Nephron progenitor cell (in vitro differentiated cells): ENCODE measurements around the gene KRT1.
"Not testable (repeated sequence)": the region's sequence is repeated elsewhere in the genome, so short reads cannot be mapped to it uniquely, and the experiment has no call there.

Experiments
- DNase-seq: peaks from one replicate; pipeline ENCODE4 v3.0.0; 2021
- H3K27ac Mint-ChIP-seq: 2 replicates; pipeline ENCODE4 v1.8.0; 2021; ENCODE audit warnings: mild to moderate bottlenecking, moderate library complexity, mixed read lengths
- H3K27me3 Mint-ChIP-seq: 2 replicates; pipeline ENCODE4 v1.8.0; 2021; ENCODE audit warnings: mild to moderate bottlenecking, low read depth, mixed read lengths; ENCODE audit not compliant: poor library complexity
- H3K36me3 Mint-ChIP-seq: 2 replicates; pipeline ENCODE4 v1.8.0; 2021; ENCODE audit warnings: low read depth, mixed read lengths
- H3K4me1 Mint-ChIP-seq: 2 replicates; pipeline ENCODE4 v1.8.0; 2021; ENCODE audit warnings: mixed read lengths
- H3K4me3 Mint-ChIP-seq: 2 replicates; pipeline ENCODE4 v1.8.0; 2021; ENCODE audit warnings: mild to moderate bottlenecking, moderate library complexity, mixed read lengths
- H3K9me3 Mint-ChIP-seq: 2 replicates; pipeline ENCODE4 v1.8.0; 2021; ENCODE audit warnings: mild to moderate bottlenecking, moderate library complexity, mixed read lengths
- TF ChIP-seq, protein P1 (sequence below): fragments of 200-600 bp; sonication (generic); IDR thresholded peaks from 2 replicates; pipeline ENCODE4 v1.5.0; 2021; ENCODE audit warnings: antibody characterized with exemption

Gene KRT1

DNA sequence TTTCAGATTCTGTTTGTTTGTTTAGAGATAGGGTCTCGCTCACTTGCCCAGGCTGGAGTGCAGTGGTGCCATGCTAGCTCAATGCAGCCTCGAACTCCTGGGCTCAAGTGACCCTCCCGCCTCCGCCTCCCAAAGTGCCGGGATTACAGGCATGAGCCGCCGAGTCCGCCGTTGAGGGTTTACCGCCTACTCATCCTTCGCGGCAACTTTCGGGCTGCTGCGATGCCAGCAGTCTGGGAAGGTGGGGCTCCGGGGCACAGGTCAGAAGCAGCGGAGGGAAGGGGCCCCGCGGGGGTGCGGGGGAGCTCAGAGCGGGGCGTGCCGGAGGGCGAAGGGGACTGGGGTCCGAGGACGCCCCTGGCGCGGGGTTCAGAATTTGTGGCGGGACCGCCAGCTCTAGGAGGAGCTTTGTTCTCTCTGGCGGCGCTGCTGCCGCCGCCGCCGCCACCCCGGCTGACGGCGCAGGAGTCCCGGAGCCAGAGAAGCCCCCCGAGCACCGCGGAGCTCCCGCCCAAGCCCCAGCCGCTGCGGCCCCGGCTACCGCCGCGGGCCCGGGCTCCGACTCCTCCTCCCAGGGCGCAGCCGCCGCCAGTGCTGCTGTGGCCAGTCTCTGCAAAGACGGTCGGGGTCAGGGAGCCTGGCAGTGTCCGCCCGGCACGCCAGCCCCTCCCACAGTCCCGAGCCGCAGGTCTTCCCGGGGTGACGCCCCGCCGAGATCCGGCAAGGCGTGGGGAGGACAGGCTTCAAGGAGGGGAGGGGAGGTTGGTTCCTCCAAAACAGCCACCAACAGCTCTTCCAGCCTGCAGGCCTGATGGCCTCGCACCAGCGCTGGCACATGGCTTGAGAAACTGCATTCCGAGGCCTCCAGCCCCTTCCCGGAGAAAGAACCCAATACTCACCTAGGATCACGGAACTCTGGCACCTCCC lies 34.0 kb upstream of the KRT1 start:
- Mint-ChIP-seq H3K27me3 (peaks cover 43% of the 10 kb centered on the region), H3K9me3 (no peaks in the 10 kb centered on the region), H3K4me3 (peak overlapping the region; percentile 80), H3K4me1 (peaks cover 24% of the 10 kb centered on the region), H3K27ac (no peak overlapping the region), H3K36me3 (no peaks in the 10 kb centered on the region)
- TF ChIP-seq, protein P1, sequence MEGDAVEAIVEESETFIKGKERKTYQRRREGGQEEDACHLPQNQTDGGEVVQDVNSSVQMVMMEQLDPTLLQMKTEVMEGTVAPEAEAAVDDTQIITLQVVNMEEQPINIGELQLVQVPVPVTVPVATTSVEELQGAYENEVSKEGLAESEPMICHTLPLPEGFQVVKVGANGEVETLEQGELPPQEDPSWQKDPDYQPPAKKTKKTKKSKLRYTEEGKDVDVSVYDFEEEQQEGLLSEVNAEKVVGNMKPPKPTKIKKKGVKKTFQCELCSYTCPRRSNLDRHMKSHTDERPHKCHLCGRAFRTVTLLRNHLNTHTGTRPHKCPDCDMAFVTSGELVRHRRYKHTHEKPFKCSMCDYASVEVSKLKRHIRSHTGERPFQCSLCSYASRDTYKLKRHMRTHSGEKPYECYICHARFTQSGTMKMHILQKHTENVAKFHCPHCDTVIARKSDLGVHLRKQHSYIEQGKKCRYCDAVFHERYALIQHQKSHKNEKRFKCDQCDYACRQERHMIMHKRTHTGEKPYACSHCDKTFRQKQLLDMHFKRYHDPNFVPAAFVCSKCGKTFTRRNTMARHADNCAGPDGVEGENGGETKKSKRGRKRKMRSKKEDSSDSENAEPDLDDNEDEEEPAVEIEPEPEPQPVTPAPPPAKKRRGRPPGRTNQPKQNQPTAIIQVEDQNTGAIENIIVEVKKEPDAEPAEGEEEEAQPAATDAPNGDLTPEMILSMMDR, result no peak
- peak; percentile 75 for DNase-seq

- DNase-seq, H3K4me3 Mint-ChIP-seq, H3K36me3 Mint-ChIP-seq, H3K27ac Mint-ChIP-seq, H3K9me3 Mint-ChIP-seq: not testable (repeated sequence)
- H3K27me3 Mint-ChIP-seq, result peaks cover 39% of the 10 kb centered on the region
- peaks cover 41% of the 10 kb centered on the region for H3K4me1 Mint-ChIP-seq
Measured at GRCh38 chr12:52712122-52712521, 31.9 kb upstream of the KRT1 start.

DNA sequence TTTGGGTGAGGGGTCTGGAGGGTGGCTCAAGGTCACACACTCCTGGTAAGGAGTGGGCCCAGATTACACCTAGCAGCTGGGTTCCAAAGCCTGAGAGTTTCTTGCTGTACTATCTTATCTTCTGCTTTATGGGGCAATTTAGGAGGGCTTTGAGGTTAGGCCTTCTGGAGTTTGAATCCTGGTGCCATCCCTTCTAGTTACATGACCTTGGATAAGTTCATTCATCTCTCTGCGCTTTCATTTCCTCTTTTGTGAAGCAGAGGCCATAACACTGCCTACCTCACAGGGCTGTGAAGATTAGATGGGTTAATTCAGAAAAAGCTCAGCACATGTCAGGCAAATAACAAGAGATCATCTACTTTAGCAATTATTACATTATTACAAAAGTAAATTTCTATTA lies 30.5 kb upstream of the KRT1 start:
- TF ChIP-seq, protein P1, result no peak
- peaks cover 30% of the 10 kb centered on the region for H3K27me3 Mint-ChIP-seq

GRCh38 chr12:52708010-52708409 lies 27.8 kb upstream of the KRT1 start:
- Mint-ChIP-seq H3K27ac (no peak overlapping the region), H3K9me3 (no peaks in the 10 kb centered on the region), H3K4me3 (no peak overlapping the region), H3K36me3 (no peaks in the 10 kb centered on the region), H3K4me1 (peaks cover 29% of the 10 kb centered on the region), H3K27me3 (peaks cover 18% of the 10 kb centered on the region)
- TF ChIP-seq, protein P1, result no peak
- DNase-seq, result no peak

More for the DNA sequence above, 30.5 kb upstream of the KRT1 start:
- DNase-seq, result no peak
- H3K36me3 Mint-ChIP-seq, result no peaks in the 10 kb centered on the region
- H3K4me3 Mint-ChIP-seq, result no peak overlapping the region
- no peaks in the 10 kb centered on the region for H3K9me3 Mint-ChIP-seq
- H3K4me1 Mint-ChIP-seq, result peaks cover 41% of the 10 kb centered on the region
- H3K27ac Mint-ChIP-seq, result no peak overlapping the region

- no peak for DNase-seq
- peaks cover 12% of the 10 kb centered on the region for H3K27me3 Mint-ChIP-seq
- no peak overlapping the region for H3K4me3 Mint-ChIP-seq
- H3K27ac Mint-ChIP-seq, result no peak overlapping the region
- H3K36me3 Mint-ChIP-seq, result no peaks in the 10 kb centered on the region
- no peaks in the 10 kb centered on the region for H3K9me3 Mint-ChIP-seq
- TF ChIP-seq, protein P1, result no peak
- H3K4me1 Mint-ChIP-seq, result peaks cover 36% of the 10 kb centered on the region
Measured at GRCh38 chr12:52704464-52704863, 24.3 kb upstream of the KRT1 start.

DNA sequence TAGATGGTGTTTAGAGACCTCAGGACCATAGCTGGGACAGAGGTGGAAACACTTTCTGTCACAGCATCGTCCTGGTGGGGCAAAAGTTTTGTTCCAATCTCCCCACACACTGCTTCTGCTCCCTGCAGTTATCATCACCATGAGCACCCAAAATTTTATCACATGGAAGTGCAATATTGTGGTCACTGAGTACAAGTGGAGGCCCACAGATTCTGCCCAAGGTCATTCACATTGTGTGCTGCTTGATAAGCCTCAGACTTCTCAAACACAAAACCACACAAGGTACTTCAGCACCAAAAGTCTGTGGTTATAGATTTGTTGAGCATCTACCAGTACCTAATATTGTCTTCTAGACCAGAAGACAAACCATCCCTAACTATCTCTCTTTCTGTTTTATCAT lies 23.7 kb upstream of the KRT1 start:
- H3K36me3 Mint-ChIP-seq, result no peaks in the 10 kb centered on the region
- H3K4me3 Mint-ChIP-seq, result no peak overlapping the region
- peaks cover 12% of the 10 kb centered on the region for H3K27me3 Mint-ChIP-seq
- no peaks in the 10 kb centered on the region for H3K9me3 Mint-ChIP-seq
- peaks cover 33% of the 10 kb centered on the region for H3K4me1 Mint-ChIP-seq
- H3K27ac Mint-ChIP-seq, result no peak overlapping the region
- DNase-seq, result no peak
- TF ChIP-seq, protein P1, result no peak
